Heart right ventricle (tissue), 16 donors: Measurements from ENCODE around the gene NRF1. TPM values are rescaled to one million over a fixed set of nuclear protein-coding genes. Genes with fewer than 3 reads are reported as not detected.

ENCODE experiments used
- ATAC-seq, 8 donors: fragments of 200-7000 bp; cut with Tn5 transposase; one replicate each; pipeline ENCODE4 v1.9.1; 2020; ENCODE audit warnings: mild to moderate bottlenecking in 8 of 8, moderate library complexity in 8 of 8, moderate number of reproducible peaks in 1 of 8
- DNase-seq, 2 donors: peaks; one replicate each; pipeline ENCODE4 v3.0.0-alpha.2; 2020
- H3K27ac ChIP-seq, 10 donors: fragments of 200-600 bp; sonication (generic) in 2 of 10; one replicate each; pipeline versions ENCODE4 v1.5.0 to v1.8.0; 2020 to 2022; ENCODE audit warnings: mild to moderate bottlenecking in 3 of 10
- H3K27me3 ChIP-seq, 7 donors: fragments of 200-600 bp; one replicate each; pipeline ENCODE4 v1.8.0; 2021 to 2022; ENCODE audit warnings: mild to moderate bottlenecking in 2 of 7
- H3K36me3 ChIP-seq, 9 donors: fragments of 200-600 bp; sonication (generic) in 1 of 9; one replicate each; pipeline versions ENCODE4 v1.5.0 to v1.8.0; 2020 to 2022; ENCODE audit warnings: mild to moderate bottlenecking in 2 of 9
- H3K4me1 ChIP-seq, 9 donors: fragments of 200-600 bp; sonication (generic) in 1 of 9; one replicate each; pipeline versions ENCODE4 v1.5.0 to v1.8.0; 2020 to 2022; ENCODE audit warnings: mild to moderate bottlenecking in 4 of 9
- H3K4me3 ChIP-seq, 10 donors: fragments of 200-600 bp; sonication (generic) in 2 of 10; one replicate each; pipeline versions ENCODE4 v1.5.0 to v1.8.0; 2020 to 2022; ENCODE audit warnings: mild to moderate bottlenecking in 7 of 10, moderate library complexity in 2 of 10
- H3K9me3 ChIP-seq, 11 donors: fragments of 200-600 bp in 10 of 11; sonication (generic) in 2 of 11; one replicate each; pipeline versions ENCODE4 v1.5.0 to v1.8.0; 2013 to 2022; ENCODE audit warnings: mild to moderate bottlenecking in 2 of 11, control low read depth in 1 of 11, moderate library complexity in 1 of 11
- WGBS, 2 donors: extraction: QIAGEN DNeasy Blood & Tissue Kit; methylation state at CpG; one replicate each; pipeline ENCODE4 v1.1.7; 2013; ENCODE audit warnings: inconsistent platforms in 1 of 2; 5-methylcytosine and 5-hydroxymethylcytosine counted together
- intact Hi-C, 10 donors: fragments of 100-400 bp; cut with DNase I; formaldehyde crosslinking; loops; one replicate each; pipeline versions ENCODE4 v1.11.1 to v1.14.2; 2022
- polyA plus RNA-seq, 2 donors: library from polyadenylated mRNA; stranded (reverse); fragments of 200-250 nt; gene quantifications; one replicate each; pipeline ENCODE4 v1.2.3, GENCODE V29; 2013
- total RNA-seq, 10 donors: library from RNA; stranded (reverse); fragmentation: NEBNext Ultra II Directional in 3 of 10; extraction: Animal tissue kit (Norgen Biotek cat#: 25700) in 3 of 10; gene quantifications; one replicate each; pipeline versions ENCODE4 v1.2.1 to v1.2.4, GENCODE V29; 2021 to 2023
- TF ChIP-seq, protein P1 (sequence below), 9 donors: fragments of 200-600 bp; sonication (generic) in 2 of 9; IDR thresholded peaks; one replicate each; pipeline versions ENCODE4 v1.5.0 to v1.8.0; 2021 to 2022; ENCODE audit warnings: antibody characterized with exemption in 9 of 9, mild to moderate bottlenecking in 5 of 9, moderate library complexity in 1 of 9
- donor health status: Arrhythmogenic right ventricular cardiomyopathy.
- donor health status: ischemic (EF 13 %, LVEDD 7.1; RV severe dilation, severe dysfunction).
- donor health status: healthy with polysubstance abuse.
- donor health status: DM: no; HTN: yes; CAD: no.
- donor health status: DM: no; HTN: no; CAD: no.
- donor health status: ischemic (EF 25% LVEDD 6.9; RV normal size, moderate dysfunction).
- donor health status: ischemic (EF 25% LVEDD 5.7; RV mildly dilated, moderate dysfunction).
- donor health status: healthy.
- donor health status: DM: yes; HTN: yes; CAD: no.
- donor health status: Ischemic cardiomyopathy.
- donor health status: ischemic (EF 35%, LVEDD 5.7; RV mildly dilated, moderate dysfunction).
- donor health status: nonischemic (EF 11% LVEDD 7.7; RV severe dilation, severe dysfunction).
- donor health status: DM: yes; HTN: yes; CAD: no.
- donor health status: PGD.
- donor health status: ischemic (EF 29% LVEDD 5.4; RV normal size, mild dysfunction).
- donor health status: nonischemic (EF 23%, LVEDD 6.1; RV moderate dilation, normal function).

NRF1 gene
- total and polyA plus RNA-seq, 12 donors = 4.9 to 16.0 (median 12.5) TPM

- Histone ChIP-seq H3K36me3 (no peaks in the 10 kb centered on the region), H3K4me1 (no peaks in the 10 kb centered on the region), H3K9me3 (no peaks in the 10 kb centered on the region), H3K4me3 (no peak overlapping the region), H3K27me3 (peaks cover 0 to 25% (median 0%) of the 10 kb centered on the region in 7 donors), H3K27ac (no peak overlapping the region)
- intact Hi-C loops = no loop called here
- DNase-seq (no peak), ATAC-seq (no peak)
- 87 to 91% methylated on average over 12 of the region's 12 CpGs for WGBS, 2 donors
- TF ChIP-seq, protein P1, sequence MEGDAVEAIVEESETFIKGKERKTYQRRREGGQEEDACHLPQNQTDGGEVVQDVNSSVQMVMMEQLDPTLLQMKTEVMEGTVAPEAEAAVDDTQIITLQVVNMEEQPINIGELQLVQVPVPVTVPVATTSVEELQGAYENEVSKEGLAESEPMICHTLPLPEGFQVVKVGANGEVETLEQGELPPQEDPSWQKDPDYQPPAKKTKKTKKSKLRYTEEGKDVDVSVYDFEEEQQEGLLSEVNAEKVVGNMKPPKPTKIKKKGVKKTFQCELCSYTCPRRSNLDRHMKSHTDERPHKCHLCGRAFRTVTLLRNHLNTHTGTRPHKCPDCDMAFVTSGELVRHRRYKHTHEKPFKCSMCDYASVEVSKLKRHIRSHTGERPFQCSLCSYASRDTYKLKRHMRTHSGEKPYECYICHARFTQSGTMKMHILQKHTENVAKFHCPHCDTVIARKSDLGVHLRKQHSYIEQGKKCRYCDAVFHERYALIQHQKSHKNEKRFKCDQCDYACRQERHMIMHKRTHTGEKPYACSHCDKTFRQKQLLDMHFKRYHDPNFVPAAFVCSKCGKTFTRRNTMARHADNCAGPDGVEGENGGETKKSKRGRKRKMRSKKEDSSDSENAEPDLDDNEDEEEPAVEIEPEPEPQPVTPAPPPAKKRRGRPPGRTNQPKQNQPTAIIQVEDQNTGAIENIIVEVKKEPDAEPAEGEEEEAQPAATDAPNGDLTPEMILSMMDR (IDR thresholded peaks at IDR 0.05) = no peak
These were observed 155.8 kb downstream of the NRF1 start for GRCh38 chr7:129767120-129768015.

DNA sequence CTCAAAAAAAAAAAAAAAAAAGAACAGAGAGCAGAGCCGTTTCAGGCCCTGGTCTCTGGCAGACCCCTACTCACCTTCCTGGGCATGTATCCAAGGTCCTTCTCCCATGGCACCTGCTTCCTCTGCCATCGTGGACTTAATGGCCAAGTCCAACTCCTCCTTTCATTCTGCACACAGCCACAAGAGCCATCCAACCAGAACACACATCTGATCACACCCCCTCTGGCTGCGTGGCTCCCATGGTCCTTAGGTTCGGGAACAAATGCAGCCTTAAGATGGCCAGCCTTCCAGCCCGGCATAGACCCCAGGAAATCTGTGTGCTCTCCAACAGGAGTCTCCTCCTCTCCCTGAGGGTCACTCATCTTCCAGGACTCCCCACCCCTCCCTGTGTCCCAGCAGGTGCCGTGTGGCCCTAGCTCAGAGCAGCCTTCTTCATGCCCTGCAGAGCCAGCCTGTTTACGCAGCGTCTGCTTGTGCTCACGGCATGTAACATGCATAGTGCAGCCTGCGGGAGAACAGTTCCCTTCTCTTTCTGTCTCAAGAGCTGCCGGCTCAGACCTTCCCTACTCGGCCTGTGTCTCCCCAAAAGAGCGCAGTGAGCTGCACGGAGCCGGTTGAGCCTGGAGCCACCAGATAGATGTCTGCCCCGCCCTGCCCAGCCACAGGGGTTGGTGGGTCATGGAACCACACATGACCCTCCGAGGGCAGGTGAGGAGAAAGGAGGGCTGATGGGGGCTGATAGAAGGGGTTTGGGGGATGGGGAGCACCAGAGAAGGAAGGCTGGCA is 157.3 kb downstream of the NRF1 start:
- Histone ChIP-seq H3K36me3 (no peaks in the 10 kb centered on the region), H3K27me3 (peaks cover 0 to 33% (median 7%) of the 10 kb centered on the region in 7 donors), H3K9me3 (no peaks in the 10 kb centered on the region), H3K4me3 (no peak overlapping the region), H3K27ac (no peak overlapping the region), H3K4me1 (no peaks in the 10 kb centered on the region)
- 83 to 89% methylated on average over 17 of the region's 17 CpGs for WGBS, 2 donors
- TF ChIP-seq, protein P1 (IDR thresholded peaks at IDR 0.05) = no peak
- ATAC-seq = no peak
- no peak for DNase-seq
- intact Hi-C loops = no loop called here

GRCh38 chr7:129769400-129769774 is 157.9 kb downstream of the NRF1 start:
- WGBS, 2 donors = 88 to 93% methylated on average over 9 of the region's 9 CpGs
- Histone ChIP-seq H3K27ac (no peak overlapping the region), H3K9me3 (no peaks in the 10 kb centered on the region), H3K27me3 (peaks cover 0 to 38% (median 7%) of the 10 kb centered on the region in 7 donors), H3K4me1 (no peaks in the 10 kb centered on the region), H3K36me3 (no peaks in the 10 kb centered on the region), H3K4me3 (no peak overlapping the region)
- DNase-seq = no peak
- intact Hi-C loops = no loop called here
- no peak for ATAC-seq
- TF ChIP-seq, protein P1 (IDR thresholded peaks at IDR 0.05) = no peak
